ENCODE data around the gene RIT2. TPM values are rescaled to one million over a fixed set of nuclear protein-coding genes. Genes with fewer than 3 reads are reported as not detected.

RIT2 gene
- total RNA-seq, 4 donors from 2014 or later, result not detected

DNA sequence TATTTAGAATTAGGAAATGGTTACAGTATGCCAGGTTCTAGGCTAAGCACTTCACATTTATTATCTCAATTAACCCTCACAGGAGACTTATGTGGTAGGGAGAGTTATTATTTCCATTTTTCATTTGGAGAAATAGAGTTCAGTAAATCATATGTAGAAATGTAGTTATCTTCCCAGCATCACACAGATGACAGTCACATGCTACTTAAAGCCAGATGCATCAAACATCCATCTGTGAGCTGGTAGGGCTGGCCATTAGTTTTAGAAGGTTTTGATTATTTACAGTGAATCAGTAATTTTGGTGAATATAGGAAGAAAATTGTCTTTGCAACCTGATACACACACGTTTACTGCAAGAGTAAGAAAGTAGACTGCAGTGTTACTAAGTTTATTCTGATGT lies 97.9 kb downstream of the RIT2 start:
- TF ChIP-seq POLR2A (IDR thresholded peaks at IDR 0.05), result no peak
- TF ChIP-seq EP300 (IDR thresholded peaks at IDR 0.05), result no peak
- TF ChIP-seq POLR2AphosphoS5 (IDR thresholded peaks at IDR 0.05), result no peak
- TF ChIP-seq, protein P1, sequence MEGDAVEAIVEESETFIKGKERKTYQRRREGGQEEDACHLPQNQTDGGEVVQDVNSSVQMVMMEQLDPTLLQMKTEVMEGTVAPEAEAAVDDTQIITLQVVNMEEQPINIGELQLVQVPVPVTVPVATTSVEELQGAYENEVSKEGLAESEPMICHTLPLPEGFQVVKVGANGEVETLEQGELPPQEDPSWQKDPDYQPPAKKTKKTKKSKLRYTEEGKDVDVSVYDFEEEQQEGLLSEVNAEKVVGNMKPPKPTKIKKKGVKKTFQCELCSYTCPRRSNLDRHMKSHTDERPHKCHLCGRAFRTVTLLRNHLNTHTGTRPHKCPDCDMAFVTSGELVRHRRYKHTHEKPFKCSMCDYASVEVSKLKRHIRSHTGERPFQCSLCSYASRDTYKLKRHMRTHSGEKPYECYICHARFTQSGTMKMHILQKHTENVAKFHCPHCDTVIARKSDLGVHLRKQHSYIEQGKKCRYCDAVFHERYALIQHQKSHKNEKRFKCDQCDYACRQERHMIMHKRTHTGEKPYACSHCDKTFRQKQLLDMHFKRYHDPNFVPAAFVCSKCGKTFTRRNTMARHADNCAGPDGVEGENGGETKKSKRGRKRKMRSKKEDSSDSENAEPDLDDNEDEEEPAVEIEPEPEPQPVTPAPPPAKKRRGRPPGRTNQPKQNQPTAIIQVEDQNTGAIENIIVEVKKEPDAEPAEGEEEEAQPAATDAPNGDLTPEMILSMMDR (IDR thresholded peaks at IDR 0.05), result no peak
- H3K36me3 ChIP-seq, result no peaks in the 10 kb centered on the region
- H3K27me3 ChIP-seq, result no peaks in the 10 kb centered on the region
- no peaks in the 10 kb centered on the region for H3K9me3 ChIP-seq
- no peaks in the 10 kb centered on the region for H3K4me1 ChIP-seq
- H3K4me3 ChIP-seq, result no peak overlapping the region
- 62% methylated on average over 1 of the region's 1 CpG for WGBS
- H3K27ac ChIP-seq, result no peak overlapping the region
- DNase-seq (ENCODE audit: low spot score in 2 of 2), result no peak

DNA sequence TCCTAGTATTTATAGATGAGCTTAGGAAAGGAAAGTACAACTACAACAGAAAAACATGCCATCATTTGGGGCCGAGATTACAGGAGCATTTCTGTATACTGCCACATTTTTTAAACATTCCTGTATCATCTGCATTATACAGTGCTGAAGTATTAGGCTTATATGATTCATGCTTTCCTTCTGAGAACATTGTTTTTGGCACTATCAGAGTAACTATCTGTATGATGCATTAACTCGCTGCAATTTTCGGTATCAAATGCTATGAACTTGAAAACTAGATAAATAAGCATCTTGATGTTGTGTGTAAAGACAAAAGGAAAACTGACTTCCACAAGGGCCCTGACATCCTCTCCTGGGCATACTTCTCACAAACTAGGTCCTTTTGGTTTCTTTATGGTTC lies 102.0 kb downstream of the RIT2 start:
- Histone ChIP-seq H3K27ac (no peak overlapping the region), H3K4me3 (no peak overlapping the region), H3K27me3 (no peaks in the 10 kb centered on the region), H3K9me3 (no peaks in the 10 kb centered on the region), H3K36me3 (no peaks in the 10 kb centered on the region), H3K4me1 (no peaks in the 10 kb centered on the region)
- 79% methylated on average over 3 of the region's 3 CpGs for WGBS
- DNase-seq (ENCODE audit: low spot score in 2 of 2), result no peak
- TF ChIP-seq, protein P1 (IDR thresholded peaks at IDR 0.05), result no peak
- TF ChIP-seq EP300 (IDR thresholded peaks at IDR 0.05) (no peak), POLR2AphosphoS5 (IDR thresholded peaks at IDR 0.05) (no peak), POLR2A (IDR thresholded peaks at IDR 0.05) (no peak)

GRCh38 chr18:43012951-43013350 lies 102.5 kb downstream of the RIT2 start:
- no peaks in the 10 kb centered on the region for H3K36me3 ChIP-seq
- H3K9me3 ChIP-seq, result no peaks in the 10 kb centered on the region
- DNase-seq (ENCODE audit: low spot score in 2 of 2), result no peak
- WGBS, result 61% methylated on average over 2 of the region's 2 CpGs
- H3K27ac ChIP-seq, result no peak overlapping the region
- TF ChIP-seq, protein P1 (IDR thresholded peaks at IDR 0.05), result no peak
- TF ChIP-seq EP300 (IDR thresholded peaks at IDR 0.05), result no peak
- H3K4me3 ChIP-seq, result no peak overlapping the region
- no peaks in the 10 kb centered on the region for H3K27me3 ChIP-seq
- H3K4me1 ChIP-seq, result no peaks in the 10 kb centered on the region

- Histone ChIP-seq H3K9me3 (no peaks in the 10 kb centered on the region), H3K4me3 (no peak overlapping the region), H3K4me1 (no peaks in the 10 kb centered on the region), H3K36me3 (no peaks in the 10 kb centered on the region), H3K27ac (no peak overlapping the region), H3K27me3 (no peaks in the 10 kb centered on the region)
- WGBS, result 55% methylated on average over 1 of the region's 1 CpG
- TF ChIP-seq POLR2AphosphoS5 (IDR thresholded peaks at IDR 0.05) (no peak), POLR2A (IDR thresholded peaks at IDR 0.05) (no peak), EP300 (IDR thresholded peaks at IDR 0.05) (no peak)
- TF ChIP-seq, protein P1 (IDR thresholded peaks at IDR 0.05), result no peak
- DNase-seq (ENCODE audit: low spot score in 2 of 2), result no peak
Measured at GRCh38 chr18:43010611-43011010, 104.9 kb downstream of the RIT2 start.

GRCh38 chr18:43009674-43010073 lies 105.8 kb downstream of the RIT2 start:
- 58% methylated on average over 5 of the region's 5 CpGs for WGBS
- Histone ChIP-seq H3K27me3 (no peaks in the 10 kb centered on the region), H3K27ac (no peak overlapping the region), H3K4me3 (no peak overlapping the region), H3K4me1 (no peaks in the 10 kb centered on the region), H3K9me3 (no peaks in the 10 kb centered on the region), H3K36me3 (no peaks in the 10 kb centered on the region)
- no peak for DNase-seq (ENCODE audit: low spot score in 2 of 2)
- no peak for TF ChIP-seq EP300 (IDR thresholded peaks at IDR 0.05)
- no peak for TF ChIP-seq POLR2AphosphoS5 (IDR thresholded peaks at IDR 0.05)
- TF ChIP-seq POLR2A (IDR thresholded peaks at IDR 0.05), result no peak
- TF ChIP-seq, protein P1 (IDR thresholded peaks at IDR 0.05), result no peak
